Neutrophil (primary cell): ENCODE measurements around the gene CD6.

Experiments used
- H3K27ac ChIP-seq: fragments of 200-600 bp; sonication (generic); 2 replicates; pipeline ENCODE4 v1.5.1; 2016; ENCODE audit warnings: mild to moderate bottlenecking, moderate library complexity
- H3K27me3 ChIP-seq: fragments of 200-600 bp; sonication (generic); 2 replicates; pipeline ENCODE4 v1.6.0; 2016; ENCODE audit warnings: mild to moderate bottlenecking
- H3K36me3 ChIP-seq: fragments of 200-600 bp; sonication (generic); 2 replicates; pipeline ENCODE4 v1.5.1; 2017
- H3K4me1 ChIP-seq, 2 experiments: fragments of 200-600 bp in 1 of 2; sonication (generic) in 1 of 2; 1 replicate in 1 of 2; 2 replicates in 1 of 2; pipeline versions ENCODE4 v1.5.1 to v1.6.1; 2013 to 2016; ENCODE audit warnings: low read depth in 1 of 2, low read length in 1 of 2, mild to moderate bottlenecking in 1 of 2, moderate library complexity in 1 of 2; ENCODE audit not compliant: control insufficient read depth in 1 of 2, insufficient read depth in 1 of 2
- H3K4me3 ChIP-seq, 2 experiments: fragments of 200-600 bp in 1 of 2; sonication (generic) in 1 of 2; 1 replicate in 1 of 2; 2 replicates in 1 of 2; pipeline ENCODE4 v1.5.1; 2013 to 2016; ENCODE audit warnings: low read depth in 1 of 2, low read length in 1 of 2, mild to moderate bottlenecking in 1 of 2, moderate library complexity in 1 of 2
- H3K9me3 ChIP-seq: fragments of 200-600 bp; sonication (generic); 2 replicates; pipeline ENCODE4 v1.5.1; 2016
- TF ChIP-seq, protein P1 (sequence below): fragments of 200-600 bp; sonication (generic); IDR thresholded peaks from 2 replicates; pipeline ENCODE4 v1.5.1; 2016; ENCODE audit warnings: antibody characterized with exemption

Gene CD6, protein sequence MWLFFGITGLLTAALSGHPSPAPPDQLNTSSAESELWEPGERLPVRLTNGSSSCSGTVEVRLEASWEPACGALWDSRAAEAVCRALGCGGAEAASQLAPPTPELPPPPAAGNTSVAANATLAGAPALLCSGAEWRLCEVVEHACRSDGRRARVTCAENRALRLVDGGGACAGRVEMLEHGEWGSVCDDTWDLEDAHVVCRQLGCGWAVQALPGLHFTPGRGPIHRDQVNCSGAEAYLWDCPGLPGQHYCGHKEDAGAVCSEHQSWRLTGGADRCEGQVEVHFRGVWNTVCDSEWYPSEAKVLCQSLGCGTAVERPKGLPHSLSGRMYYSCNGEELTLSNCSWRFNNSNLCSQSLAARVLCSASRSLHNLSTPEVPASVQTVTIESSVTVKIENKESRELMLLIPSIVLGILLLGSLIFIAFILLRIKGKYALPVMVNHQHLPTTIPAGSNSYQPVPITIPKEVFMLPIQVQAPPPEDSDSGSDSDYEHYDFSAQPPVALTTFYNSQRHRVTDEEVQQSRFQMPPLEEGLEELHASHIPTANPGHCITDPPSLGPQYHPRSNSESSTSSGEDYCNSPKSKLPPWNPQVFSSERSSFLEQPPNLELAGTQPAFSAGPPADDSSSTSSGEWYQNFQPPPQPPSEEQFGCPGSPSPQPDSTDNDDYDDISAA

GRCh38 chr11:60971520-60971919 is at the start of gene CD6:
TSS of gene CD6 (plus strand) at chr11:60971680. CDS start at chr11:60971866, 186 bp downstream.
- TF ChIP-seq, protein P1, sequence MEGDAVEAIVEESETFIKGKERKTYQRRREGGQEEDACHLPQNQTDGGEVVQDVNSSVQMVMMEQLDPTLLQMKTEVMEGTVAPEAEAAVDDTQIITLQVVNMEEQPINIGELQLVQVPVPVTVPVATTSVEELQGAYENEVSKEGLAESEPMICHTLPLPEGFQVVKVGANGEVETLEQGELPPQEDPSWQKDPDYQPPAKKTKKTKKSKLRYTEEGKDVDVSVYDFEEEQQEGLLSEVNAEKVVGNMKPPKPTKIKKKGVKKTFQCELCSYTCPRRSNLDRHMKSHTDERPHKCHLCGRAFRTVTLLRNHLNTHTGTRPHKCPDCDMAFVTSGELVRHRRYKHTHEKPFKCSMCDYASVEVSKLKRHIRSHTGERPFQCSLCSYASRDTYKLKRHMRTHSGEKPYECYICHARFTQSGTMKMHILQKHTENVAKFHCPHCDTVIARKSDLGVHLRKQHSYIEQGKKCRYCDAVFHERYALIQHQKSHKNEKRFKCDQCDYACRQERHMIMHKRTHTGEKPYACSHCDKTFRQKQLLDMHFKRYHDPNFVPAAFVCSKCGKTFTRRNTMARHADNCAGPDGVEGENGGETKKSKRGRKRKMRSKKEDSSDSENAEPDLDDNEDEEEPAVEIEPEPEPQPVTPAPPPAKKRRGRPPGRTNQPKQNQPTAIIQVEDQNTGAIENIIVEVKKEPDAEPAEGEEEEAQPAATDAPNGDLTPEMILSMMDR = no peak
- Histone ChIP-seq H3K4me3 (no peak within 1 kb of the TSS), H3K4me1 (peaks cover 0 to 6% of the 10 kb centered on the region in 2 experiments), H3K27me3 (peaks cover 71% of the 10 kb centered on the region), H3K36me3 (no peaks in the 10 kb centered on the region), H3K27ac (no peak within 1 kb of the TSS), H3K9me3 (no peaks in the 10 kb centered on the region)

GRCh38 chr11:60921777-60922335 is 49.6 kb upstream of the CD6 start:
- Histone ChIP-seq H3K4me1 (peaks cover 0 to 6% of the 10 kb centered on the region in 2 experiments), H3K36me3 (peaks cover 27% of the 10 kb centered on the region), H3K4me3 (no peak overlapping the region), H3K9me3 (no peaks in the 10 kb centered on the region), H3K27me3 (peaks cover 49% of the 10 kb centered on the region), H3K27ac (no peak overlapping the region)
- TF ChIP-seq, protein P1 = no peak

DNA sequence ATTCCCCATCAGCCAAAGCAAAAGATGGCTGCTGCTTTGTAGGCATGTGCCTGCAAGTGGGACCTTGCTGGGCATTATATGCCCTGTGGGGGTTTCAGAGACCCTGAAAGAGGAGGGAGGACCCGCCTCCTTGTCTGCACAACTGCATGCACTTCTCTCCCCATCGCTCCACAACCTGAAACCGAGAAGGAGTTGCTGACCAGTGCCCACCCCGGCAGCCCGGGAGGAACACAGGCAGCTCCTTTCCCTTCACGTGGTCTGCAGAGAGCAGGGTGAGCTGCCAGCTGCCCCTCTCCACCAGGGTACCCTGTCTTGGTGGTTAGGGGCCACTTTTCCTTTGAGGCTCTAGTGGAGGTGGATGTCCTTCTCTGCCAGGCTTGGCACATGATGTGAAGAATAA is 48.6 kb upstream of the CD6 start:
- no peak overlapping the region for H3K4me3 ChIP-seq
- peaks cover 27% of the 10 kb centered on the region for H3K36me3 ChIP-seq
- TF ChIP-seq, protein P1 = no peak
- H3K27me3 ChIP-seq = peaks cover 55% of the 10 kb centered on the region
- no peak overlapping the region for H3K27ac ChIP-seq
- H3K9me3 ChIP-seq = no peaks in the 10 kb centered on the region
- H3K4me1 ChIP-seq = peaks cover 0 to 6% of the 10 kb centered on the region in 2 experiments

DNA sequence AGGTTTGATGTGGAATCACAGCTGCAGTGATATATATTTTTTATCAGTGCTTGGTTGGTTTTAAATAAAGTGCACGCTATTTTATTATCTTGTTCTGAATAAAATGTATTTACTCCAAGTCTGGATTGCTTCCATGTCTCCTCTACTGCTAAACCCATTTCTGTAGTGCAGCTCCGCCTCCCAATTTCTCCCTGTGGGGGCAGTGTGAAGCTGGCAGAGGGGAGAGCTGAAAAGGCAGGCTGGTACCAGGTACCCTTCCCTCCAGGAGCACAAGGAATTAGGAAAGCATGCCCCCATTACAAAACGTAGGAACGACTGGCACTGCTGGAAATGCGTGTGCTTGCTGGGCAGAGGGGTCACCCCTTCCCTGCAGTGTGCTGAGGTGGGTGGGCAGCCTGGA is 48.2 kb upstream of the CD6 start:
- no peaks in the 10 kb centered on the region for H3K9me3 ChIP-seq
- peaks cover 59% of the 10 kb centered on the region for H3K27me3 ChIP-seq
- peaks cover 27% of the 10 kb centered on the region for H3K36me3 ChIP-seq
- peaks cover 0 to 6% of the 10 kb centered on the region in 2 experiments for H3K4me1 ChIP-seq
- H3K4me3 ChIP-seq = no peak overlapping the region
- H3K27ac ChIP-seq = no peak overlapping the region
- TF ChIP-seq, protein P1 = no peak

- H3K27ac ChIP-seq = no peak overlapping the region
- peaks cover 27% of the 10 kb centered on the region for H3K36me3 ChIP-seq
- TF ChIP-seq, protein P1 = no peak
- no peak overlapping the region for H3K4me3 ChIP-seq
- H3K4me1 ChIP-seq = peaks cover 0 to 6% of the 10 kb centered on the region in 2 experiments
- H3K9me3 ChIP-seq = no peaks in the 10 kb centered on the region
- peaks cover 63% of the 10 kb centered on the region for H3K27me3 ChIP-seq
Measured at GRCh38 chr11:60923800-60924109, 47.7 kb upstream of the CD6 start.
